ENCODE measurements around the gene CAMTA1.

Gene CAMTA1

DNA sequence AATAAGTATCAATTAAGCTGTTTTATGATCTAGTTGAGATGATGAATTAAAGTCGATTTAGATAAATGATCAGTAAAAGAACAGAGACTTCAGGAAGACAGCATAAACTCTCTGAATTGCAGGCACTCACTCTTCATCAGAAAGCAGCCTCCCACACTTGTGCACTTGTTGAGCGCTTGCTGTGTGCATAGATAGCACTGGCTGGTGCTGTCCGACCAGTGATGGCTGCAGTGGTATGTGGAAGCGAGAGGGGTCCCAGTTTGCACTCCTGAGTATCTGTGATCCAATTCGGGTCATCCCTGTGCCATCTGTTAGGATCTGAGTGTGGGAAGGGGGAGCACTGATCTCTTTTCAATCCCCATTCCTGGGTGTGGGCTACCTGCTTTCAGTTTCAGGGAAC, 137.8 kb downstream of the CAMTA1 start:
- no peak for DNase-seq

DNA sequence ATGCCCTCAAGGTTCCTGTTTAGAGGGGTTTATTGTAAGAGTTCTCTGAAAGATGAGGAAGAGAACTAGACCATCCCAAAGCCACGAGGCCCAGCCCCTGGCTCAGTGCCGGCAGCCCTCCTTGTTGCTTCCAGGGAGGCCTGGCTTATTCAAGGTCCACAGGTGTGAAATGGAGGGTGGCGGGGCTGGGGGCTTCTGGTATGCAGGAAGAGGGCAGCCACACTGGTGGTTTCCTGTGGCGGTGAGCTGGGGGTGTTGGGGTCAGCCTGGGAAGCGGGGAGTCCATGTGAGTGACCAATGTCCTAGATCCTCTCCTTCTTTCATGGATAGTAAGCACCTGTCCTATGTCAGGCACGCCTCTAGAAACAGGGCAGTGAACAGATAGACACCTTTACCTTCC, 138.2 kb downstream of the CAMTA1 start:
- no peak for DNase-seq

DNA sequence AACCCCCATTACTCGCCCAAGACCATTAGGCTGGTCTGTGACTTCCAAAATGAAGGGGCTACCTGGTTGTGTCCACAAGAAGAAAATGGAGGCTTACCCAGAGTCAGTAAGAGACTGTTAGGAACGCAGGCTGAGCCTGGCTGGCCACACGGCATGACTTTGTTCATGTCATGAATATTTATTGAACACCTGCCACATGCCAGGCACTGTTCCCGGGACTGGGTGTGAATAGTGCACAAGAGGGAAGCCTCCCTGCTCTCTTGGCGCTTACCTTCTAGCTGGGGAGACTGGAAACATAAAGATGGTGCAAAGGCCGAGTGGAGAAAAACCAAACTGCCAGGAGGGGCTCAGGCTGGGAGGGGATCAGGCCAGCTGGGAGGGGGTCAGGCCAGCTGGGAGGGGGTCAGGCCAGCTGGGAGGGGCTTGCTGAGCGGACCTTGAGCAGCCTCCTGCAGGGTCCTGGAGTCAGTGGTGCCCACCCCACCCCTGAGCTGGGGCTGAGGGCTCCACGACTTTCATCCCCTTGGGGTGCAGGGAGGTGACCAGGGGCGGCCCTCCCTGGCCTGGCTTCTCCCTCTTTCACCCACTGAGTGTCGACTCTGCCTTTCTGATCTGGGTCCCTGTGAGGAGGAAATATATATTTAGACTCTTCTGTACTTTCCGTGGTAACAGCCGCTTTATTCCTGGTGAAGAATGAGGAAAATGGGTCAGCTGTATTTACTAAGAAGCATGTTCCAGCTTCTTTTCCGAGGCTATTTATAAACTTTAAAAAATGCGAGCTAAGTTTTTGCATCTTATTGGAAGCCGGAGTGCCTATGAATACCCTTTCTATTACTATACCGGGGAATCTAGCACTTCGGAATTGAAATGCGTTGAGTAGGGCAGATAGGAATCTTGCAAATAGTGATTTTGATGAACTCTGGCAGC, 139.0 kb downstream of the CAMTA1 start:
- peak in 1 of 56 donors; percentile 16 for DNase-seq

DNA sequence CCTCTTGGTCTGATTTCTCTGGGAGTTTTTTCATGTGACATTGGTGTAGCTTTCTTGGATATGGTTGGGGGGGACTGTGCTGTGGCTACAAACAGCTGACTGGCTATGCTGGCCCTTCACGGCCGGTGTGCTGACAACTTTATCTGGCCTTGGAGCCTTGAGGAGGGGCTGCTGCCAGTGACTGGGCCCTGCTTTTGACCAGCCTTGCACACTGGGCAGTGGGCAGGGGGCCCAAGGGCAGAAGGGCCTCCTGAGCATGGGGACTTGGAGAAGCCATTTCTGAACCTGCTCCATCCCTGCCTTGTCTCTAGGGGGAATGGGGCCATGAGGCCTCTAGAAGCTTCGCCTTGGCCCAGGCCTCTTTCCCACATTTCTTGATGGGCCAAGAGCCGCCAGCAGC, 139.6 kb downstream of the CAMTA1 start:
- DNase-seq = no peak

DNA sequence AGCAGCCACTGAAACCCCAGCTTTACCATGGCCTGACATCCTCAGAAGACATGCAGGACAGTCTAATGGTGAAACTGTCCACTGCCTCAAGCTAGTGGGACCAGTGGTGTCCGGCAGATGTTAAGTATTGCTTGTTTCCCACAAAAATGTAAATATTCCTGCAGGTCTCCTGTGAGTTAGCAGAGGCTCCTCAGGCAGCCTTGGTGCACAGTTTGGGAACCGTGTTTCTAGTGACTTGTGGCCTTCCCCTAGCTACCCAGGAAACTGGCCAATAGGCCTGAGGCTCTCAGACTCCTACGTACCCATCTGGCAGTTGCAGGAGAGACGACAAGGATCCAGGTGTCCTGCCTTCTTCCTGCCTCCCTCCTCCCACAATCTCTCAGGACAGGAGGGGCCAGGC, 142.4 kb downstream of the CAMTA1 start:
- no peak for DNase-seq

DNA sequence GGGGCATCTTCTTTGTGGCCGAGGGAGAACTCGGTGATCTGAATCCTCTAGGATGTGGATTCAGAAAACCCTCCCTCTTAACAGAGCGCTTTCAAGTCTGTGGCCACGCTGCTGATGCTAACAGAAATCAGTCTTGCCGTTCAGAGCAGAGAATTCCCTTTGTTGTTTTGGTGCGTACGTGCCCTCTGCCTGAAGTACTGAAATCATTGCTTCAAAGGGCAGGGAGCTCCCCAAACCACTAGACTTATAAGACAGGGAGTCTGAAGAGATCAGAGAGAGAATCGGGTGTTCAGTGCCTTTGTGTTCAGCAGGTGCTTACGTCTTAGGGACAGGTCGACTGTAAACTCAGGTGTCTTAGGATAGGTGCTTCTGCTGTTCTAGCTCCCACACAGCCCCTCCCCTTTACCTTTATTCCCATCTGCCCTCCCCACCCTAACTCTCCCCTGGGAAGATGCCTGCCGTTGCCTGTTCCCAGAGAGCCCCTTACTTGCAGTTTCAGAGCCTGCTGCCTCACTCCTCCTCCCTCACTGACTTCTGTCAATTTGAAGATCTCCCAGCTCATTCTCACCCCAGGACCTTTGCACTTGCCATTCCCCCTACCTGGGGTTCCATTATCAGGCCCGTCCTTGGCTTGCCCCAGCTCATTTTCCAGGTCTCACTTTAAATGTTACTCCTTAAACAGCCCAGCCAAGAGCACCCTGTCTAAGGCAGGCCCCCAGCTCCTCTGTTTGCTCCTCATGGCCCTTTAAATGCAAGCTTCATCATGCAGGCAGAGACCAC, 143.0 kb downstream of the CAMTA1 start:
- DNase-seq = no peak

DNA sequence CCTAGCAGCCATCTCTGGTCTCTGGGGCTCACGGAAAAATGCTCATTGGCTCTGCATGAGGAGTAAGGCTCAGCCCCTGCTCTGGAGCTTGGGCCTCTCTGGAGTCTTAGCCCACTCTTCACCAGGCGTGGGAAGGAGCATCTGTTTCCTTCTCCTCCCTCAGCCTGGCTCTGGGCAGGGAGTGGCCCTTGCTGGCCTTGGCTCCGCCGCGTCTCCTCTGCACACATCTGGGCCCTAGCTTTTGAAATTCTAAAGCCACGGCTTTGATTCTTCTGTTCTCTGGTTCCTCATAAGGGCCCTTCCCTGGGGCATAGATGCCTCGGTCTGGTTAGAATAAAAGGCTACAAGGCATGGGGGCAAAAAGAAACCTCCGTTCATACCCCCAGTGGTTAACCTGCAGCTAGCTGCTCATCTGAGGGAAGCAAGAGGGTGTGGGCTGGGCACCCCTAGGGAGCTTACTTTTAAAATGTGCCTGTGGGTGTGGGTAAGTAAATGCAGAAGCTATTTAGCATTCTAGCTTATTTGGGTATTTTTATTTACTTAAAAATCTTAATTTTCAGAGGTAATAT, 145.6 kb downstream of the CAMTA1 start:
- DNase-seq = no peak

DNA sequence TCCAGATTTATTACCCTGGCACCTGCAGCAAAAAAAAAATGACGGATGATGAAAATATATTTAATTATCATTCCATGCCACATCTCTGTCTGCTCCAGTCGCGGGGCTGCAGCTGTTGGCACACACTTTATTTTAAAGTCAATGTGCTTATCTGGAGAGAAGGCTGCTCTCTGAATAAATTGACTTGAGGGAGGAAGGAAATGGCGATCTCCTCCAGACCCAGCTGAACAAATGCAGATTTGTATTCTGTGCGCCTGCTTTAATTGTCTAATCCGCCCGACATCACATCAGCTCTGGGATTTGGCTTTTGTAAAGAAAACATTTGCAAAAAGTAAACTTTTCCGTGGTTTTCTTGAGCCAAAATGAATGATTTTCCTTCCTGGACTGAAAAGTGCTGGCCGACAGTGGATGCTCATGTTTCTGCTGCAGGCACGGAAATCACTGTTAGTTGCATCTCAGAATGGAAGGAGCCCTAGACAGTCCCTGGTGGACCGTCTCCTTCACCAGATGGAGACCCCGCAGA, 150.2 kb downstream of the CAMTA1 start:
- no peak for DNase-seq

DNA sequence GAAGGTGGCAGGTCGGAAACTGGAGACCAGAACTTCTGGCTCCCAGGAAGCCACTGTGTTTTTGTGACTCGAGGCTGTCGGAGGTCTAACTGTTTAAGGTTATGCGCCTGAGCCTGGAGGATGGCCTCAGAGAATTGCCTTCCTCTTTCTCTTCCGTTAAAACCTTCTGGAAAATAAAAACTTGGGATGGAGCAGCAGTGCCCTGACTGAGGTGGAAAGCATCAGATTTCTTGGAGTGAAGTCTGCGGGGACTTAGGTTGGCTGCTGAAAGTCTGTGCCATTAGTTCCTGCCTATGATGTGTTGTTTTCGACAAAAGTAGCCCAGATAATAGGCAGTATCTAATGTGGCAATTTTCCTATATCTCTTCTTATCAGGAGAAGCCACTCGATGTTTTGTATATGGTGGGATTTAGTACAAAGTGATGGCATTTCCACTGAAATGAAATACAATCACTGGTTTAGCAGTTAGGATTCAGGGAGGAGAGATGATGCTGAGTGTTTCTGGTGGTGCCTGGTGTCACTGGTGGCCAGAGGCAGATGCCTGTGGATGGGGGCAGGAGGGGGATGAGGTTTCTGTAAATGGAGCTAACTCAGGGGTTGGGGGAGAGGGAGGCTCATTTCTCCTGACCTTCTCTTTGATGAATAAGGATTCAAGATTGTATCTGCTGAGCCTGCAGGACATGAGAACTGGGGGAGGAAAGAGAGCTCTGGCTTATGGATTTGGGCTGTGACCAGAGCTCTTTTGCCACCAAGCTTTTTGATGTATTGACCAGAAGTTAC, 150.8 kb downstream of the CAMTA1 start:
- no peak for DNase-seq

DNA sequence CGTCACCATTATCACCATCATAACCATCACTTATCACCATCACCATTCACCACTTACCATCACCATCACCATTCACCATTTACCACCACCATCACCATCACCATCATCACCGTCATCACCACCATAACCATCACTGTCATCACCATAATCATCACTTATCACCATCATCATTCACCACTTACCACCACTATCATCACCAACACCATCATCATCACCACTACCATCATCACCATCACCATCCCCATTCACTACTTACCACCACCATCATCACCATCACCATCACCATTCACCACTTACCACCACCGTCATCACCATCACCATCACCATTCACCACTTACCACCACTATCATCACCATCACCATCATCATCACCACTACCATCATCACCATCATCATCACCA, 151.8 kb downstream of the CAMTA1 start:
- no peak for DNase-seq

DNA sequence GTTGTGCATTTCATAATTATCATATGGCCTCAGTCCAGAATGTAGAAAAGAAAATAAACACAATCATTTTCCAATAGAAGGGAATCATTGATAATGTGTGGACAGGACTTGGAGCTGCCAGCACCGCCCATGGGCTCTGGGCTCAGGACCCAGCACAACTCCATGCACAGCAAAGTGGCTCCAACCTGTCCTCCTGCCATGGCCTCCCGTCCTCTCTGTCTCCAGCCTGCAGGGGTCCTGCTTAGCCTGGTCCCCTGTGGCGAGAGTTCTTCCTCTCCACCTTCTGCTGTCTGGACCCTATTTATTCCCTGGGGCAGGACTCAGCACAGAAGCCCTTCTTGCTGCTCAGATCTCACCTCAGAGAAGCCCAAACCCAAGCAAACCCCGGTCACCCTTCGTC, 154.1 kb downstream of the CAMTA1 start:
- no peak for DNase-seq

DNA sequence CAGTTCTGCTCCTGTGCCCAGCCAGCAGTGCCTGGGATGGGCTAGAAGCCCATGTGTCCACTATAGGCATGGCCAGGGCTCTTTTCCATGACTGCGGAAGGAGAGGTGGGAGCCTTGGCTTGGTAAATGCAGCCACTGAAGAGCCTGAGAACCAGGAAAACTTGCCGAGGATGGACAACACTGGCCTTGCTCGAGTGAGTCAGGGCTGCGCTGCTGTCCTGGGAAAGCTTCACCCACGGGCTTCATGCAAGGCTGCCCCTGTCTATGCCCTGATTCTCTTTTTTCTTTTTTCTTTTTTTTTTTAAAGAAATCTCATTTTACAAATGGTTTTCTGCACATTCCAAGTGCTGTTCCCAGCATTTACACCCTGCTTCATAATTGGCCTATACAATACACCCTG, 156.5 kb downstream of the CAMTA1 start:
- no peak for DNase-seq

DNA sequence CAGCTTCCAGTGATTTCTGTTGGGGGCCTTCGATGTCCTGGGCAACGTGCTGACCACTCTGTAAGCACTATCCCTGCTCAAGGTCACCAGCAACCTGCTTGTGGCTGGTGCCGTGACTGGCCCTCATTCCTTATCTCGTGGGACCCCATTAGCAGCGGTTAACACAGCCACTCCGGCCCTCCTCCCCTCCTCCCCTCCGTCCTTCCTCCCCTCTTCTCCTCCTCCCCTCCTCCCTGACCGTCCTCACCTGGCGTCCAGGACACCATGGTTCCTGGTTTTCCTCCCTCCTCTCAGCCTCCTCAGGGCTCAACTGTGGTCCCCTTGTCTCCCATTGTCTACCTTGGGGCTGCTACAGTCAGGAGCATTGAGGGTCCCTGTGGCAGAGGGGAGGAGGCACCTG, 157.7 kb downstream of the CAMTA1 start:
- no peak for DNase-seq

DNA sequence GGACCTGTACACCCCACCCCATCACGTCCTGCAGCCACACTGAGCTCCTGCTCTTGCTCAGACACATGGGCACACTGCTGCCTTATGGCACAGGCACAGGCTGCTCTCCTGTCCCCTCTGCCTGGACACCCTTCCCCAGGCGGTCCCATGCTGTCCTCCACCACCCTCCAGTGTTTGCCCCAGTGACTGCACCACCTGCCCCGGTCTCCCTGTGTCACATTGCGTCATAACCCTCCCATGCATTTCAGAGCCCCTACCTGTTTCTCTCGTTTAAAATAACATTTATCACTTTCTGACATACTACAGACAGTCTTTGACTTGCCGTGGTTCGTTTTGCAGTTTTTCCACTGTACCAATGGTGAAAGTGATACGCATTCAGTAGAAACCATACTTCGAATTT, 159.2 kb downstream of the CAMTA1 start:
- DNase-seq = no peak

DNA sequence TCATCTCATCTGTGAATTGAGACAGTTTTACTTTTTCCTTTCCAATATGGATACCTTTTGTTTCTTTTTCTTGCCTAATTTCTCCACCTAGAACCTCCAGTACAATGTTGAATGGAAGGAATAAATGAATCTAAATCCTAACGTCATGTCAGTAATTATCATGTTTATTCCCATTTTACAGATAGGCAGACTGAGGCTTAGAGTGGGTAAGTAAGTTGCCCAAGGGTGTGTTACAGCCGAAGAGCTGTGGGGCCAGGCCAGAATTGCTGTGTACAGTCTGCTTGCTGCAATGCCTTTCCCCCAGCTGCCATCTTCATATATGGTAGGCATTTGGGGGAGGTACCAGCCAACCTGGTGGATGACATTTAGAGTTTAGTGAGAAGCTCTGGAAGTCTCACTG, 162.7 kb downstream of the CAMTA1 start:
- no peak for DNase-seq

DNA sequence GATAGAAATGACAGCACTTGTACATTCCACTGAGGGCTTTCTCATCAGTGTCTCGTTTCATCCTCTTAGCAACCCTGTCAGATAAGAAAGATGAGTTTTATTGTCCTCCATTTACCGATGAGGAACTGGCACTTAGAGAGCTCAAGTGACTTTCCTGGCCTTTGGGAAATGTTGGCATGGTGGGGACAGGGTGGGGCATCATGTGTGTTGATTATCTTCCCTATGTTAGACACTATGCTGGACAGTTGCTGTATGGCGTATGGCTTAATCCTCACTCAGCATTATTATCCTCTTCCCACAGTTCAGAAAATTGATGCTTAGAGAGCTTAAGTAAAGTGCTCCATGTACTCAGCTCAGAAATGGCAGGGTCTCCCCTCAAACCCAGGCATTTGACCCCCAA, 163.2 kb downstream of the CAMTA1 start:
- no peak for DNase-seq

DNA sequence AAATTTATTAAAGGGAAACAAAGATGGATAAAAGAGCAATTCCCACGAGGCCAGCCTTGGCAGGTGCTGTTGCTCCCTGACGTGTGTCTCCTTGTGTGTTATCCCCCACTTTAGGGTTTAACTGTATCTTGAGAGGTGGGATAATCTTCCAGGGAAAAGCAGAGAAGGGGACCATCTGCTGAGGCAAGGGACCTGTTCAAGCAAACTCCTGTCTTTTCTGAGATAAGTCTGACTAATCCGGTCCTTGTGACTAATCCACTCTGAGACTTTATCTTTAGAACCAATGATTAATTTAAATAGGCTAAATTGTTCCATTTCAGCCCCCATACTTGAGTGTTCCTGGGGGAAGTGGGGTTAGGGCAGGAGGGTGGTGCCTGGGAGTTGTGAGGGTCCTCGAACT, 163.6 kb downstream of the CAMTA1 start:
- no peak for DNase-seq

DNA sequence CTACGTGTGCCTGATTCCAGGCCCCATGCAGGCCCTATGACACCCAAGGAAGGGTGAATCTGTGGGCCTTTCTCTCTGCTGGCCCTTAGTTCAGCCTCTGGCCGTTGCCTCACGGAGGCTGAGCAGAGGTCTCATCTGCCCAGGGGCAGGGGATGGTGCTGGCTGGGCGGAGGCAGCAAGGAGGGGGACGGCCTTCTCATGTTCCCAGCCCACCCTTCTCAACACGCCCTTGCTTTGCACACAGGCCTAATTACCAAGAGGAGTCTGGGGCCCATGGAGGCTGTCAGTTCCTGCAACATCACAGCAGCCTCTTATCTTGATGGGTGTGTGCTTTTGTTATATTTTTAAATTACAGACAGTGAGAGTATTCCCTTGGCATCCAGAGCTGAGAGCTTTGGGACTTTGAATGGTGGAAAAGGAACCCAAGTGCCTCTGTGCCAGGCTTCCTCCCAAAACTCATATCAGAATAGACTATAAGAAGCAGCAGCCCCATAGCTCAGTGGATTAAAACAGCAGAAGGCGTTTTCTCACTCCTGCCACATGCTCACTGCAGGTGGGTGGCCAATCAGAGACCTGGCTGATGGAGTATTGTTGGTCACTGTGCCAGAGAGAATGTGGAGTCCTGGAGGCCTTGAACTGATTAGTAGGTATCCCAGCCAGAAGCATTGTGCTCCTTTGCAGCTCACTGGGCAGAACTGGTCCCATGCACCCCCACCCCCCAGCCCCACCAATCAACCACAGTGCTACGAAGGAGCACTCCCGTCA, 164.9 kb downstream of the CAMTA1 start:
- DNase-seq = no peak

DNA sequence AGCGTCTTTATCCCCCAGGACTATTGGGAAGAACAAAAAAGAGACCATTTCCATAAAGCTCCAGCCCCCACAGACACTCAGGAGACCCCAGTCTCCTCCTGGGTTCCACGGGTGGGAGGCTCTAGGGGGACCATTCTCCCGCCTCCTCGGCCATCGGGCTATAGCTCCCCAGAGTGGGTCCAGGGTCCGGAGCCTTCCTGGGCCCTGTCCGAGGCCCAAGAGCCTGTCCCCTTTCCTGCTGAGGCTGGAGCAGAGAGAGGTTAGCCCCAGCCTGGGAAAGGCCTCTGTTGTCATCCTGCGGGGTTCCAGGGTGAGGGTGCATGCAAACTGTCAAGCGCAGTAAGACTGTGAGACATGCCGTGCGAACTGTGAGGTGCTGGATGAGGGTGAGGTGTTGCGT, 166.3 kb downstream of the CAMTA1 start:
- DNase-seq = no peak

DNA sequence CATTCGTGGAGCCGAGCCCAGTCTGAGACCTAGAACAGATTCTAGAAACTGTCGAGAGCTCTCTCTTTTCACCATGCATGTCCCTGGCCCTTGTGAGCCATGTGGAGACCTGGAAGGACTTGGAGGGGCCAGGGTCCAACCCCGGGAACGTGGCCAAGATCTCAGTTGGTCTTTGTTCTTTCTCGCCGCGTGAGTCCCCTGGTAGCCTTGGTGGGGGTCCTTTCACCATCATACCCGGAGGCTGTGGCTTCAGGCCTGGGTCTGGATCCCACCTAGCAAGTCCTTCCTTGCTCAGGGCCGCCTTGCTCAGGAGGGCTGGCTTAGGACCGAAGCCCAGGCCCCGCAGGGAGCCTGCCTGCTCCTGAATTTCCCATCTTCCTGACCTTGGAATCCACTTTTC, 168.0 kb downstream of the CAMTA1 start:
- DNase-seq = no peak

Data from nucleus accumbens (tissue), 56 donors.